LNCAP (cell line): ENCODE results near the gene HPSE2.

ENCODE experiments used
- TF ChIP-seq, protein P1 (sequence below): fragments of 450-650 bp; IDR thresholded peaks from 2 replicates; pipeline ENCODE4 v1.5.1; 2017; ENCODE audit warnings: mild to moderate bottlenecking

HPSE2 gene

GRCh38 chr10:98469001-98469931 is 766.4 kb downstream of the HPSE2 start:
- TF ChIP-seq, protein P1, sequence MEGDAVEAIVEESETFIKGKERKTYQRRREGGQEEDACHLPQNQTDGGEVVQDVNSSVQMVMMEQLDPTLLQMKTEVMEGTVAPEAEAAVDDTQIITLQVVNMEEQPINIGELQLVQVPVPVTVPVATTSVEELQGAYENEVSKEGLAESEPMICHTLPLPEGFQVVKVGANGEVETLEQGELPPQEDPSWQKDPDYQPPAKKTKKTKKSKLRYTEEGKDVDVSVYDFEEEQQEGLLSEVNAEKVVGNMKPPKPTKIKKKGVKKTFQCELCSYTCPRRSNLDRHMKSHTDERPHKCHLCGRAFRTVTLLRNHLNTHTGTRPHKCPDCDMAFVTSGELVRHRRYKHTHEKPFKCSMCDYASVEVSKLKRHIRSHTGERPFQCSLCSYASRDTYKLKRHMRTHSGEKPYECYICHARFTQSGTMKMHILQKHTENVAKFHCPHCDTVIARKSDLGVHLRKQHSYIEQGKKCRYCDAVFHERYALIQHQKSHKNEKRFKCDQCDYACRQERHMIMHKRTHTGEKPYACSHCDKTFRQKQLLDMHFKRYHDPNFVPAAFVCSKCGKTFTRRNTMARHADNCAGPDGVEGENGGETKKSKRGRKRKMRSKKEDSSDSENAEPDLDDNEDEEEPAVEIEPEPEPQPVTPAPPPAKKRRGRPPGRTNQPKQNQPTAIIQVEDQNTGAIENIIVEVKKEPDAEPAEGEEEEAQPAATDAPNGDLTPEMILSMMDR, result no peak

- TF ChIP-seq, protein P1, result peak; percentile 81
These were observed 767.9 kb downstream of the HPSE2 start for GRCh38 chr10:98467506-98468318.

DNA sequence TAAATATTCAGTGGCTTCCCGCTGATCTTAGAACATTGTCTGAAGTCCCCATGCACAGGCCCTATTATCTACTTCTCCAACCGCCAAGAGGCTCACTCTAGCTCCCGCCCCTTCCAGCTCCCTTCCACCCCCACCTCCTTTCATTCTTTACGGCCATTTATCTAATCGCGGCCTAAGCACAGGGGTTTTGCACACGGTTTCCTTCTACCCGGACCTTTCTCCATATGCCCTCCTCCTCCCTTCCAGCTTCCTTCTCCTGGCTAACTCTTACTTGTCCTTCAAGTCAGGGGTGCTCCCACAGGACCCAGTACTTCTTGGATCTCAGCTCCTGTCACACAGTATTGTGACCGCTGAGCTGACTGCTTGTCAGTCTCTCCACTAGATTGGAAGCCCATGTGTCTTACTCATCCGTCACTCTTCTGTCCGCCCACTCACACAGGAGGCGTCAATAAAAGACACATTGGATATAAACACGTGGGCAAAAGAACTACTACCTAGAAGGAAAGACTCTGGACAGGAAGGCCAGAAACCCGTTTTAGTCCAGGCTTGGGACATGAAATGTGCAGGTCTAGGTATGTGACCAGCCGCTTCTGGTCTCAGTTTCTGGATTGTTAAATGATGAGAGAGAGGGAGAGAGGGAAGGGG is 768.7 kb downstream of the HPSE2 start:
- TF ChIP-seq, protein P1, result no peak

GRCh38 chr10:98465866-98466265 is 769.8 kb downstream of the HPSE2 start:
- TF ChIP-seq, protein P1, result no peak

DNA sequence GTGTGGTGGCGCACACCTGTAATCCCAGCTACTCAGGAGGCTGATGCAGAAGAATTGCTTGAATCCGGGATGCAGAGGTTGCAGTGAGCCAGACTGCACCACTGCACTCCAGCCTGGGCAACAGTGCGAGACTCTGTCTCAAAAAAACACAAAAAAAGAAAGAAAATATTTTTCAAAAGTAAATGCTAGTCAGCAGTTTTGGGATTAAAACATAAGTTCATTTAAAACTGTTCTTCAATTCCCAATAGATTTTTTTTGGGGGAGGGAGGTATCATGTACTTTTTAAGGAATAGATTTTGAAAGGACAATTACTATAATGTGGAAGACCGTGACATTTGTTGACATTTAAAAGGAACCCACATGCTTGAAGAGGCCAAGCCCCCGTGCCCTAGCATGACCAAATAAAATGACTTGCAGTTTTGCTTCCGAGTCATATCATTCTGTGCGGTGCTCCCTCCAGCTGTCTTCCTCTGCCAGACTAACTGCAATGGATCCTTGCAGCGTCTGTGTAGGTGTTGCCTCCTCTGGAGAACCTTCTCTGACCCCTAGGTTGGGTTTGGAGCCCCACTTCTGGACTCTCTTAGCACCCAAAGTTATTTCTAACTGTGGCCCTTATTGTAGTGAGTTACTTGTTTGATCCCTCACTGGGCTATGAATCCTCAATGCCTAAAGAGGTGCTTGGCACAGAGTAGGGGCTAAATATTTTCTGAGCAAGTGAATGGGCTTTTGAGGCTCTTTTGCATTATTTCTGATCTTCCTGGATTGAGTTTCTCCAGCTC is 771.5 kb downstream of the HPSE2 start:
- TF ChIP-seq, protein P1, result no peak

DNA sequence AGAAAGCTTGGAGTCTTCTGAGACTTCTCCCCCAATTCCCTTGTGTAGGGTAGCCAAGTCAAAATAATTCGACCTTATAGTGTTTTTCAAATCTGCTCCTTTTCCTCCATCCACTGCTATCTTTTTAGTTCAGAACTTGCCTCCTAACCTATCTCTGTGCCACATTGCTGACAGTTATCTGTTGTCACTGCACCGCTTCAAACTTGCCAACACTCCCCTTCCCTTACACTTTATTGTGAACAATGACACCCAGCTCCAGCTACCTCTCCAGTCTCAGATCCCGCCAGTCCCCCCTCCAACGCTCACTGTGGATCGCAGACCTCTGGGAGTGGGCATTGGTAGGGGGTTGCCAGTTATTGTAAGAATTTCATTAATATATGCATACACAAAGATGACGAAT is 772.6 kb downstream of the HPSE2 start:
- TF ChIP-seq, protein P1, result no peak

GRCh38 chr10:98461500-98461842 is 774.2 kb downstream of the HPSE2 start:
- TF ChIP-seq, protein P1, result no peak
